GM19239 (cell line): ENCODE results near the gene DESI1.
"Not testable (repeated sequence)": the region's sequence is repeated elsewhere in the genome, so short reads cannot be mapped to it uniquely, and the experiment has no call there.

Experiments
- DNase-seq: peaks from one replicate; pipeline ENCODE4 v3.0.0; 2011; ENCODE audit warnings: low spot score; ENCODE audit not compliant: insufficient read length
- FAIRE-seq: peaks from 2 replicates; lab custom pipeline; 2011; peaks lifted over from hg19 to GRCh38; lab: Jason Lieb, UNC

Gene DESI1

GRCh38 chr22:41637623-41638022 lies 16.8 kb upstream of the DESI1 start:
- not testable (repeated sequence) for FAIRE-seq, DNase-seq

GRCh38 chr22:41636467-41636866 lies 15.6 kb upstream of the DESI1 start:
- no peak for FAIRE-seq

GRCh38 chr22:41634610-41635009 lies 13.8 kb upstream of the DESI1 start:
- not testable (repeated sequence) for FAIRE-seq, DNase-seq

More at GRCh38 chr22:41636467-41636866, 15.6 kb upstream of the DESI1 start:
- no peak for DNase-seq

DNA sequence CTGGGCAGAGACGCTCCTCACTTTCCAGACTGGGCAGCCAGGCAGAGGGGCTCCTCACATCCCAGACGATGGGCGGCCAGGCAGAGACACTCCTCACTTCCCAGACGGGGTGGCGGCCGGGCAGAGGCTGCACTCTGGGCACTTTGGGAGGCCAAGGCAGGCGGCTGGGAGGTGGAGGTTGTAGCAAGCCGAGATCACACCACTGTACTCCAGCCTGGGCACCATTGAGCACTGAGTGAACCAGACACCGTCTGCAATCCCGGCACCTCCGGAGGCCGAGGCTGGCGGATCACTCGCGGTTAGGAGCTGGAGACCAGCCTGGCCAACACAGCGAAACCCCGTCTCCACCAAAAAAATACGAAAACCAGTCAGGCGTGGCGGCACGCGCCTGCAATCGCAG lies 10.8 kb upstream of the DESI1 start:
- DNase-seq, FAIRE-seq: not testable (repeated sequence)

- DNase-seq, result not testable (repeated sequence)
Measured at GRCh38 chr22:41631115-41631514, 10.3 kb upstream of the DESI1 start.

DNA sequence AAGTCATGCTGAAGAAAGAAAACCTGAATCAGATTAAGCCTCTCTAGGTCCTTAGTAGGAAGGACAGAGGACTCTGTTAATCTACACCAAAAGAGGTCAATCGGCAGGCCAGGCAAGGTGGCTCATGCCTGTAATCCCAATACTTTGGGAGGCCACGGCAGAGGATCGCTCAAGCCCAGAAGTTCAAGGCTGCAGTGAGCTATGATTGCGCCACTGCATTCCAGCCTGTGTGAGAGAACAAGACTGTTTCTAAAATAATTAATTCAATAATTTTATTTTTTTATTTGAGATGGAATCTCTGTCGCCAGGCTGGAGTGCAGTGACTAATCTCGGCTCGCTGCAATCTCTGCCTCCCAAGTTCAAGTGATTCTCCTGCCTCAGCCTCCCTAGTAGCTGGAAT lies 4.7 kb upstream of the DESI1 start:
- FAIRE-seq (no peak), DNase-seq (no peak)

More at GRCh38 chr22:41631115-41631514, 10.3 kb upstream of the DESI1 start:
- FAIRE-seq, result not testable (repeated sequence)

- no peak for DNase-seq
- FAIRE-seq, result peak; percentile 39
Measured at GRCh38 chr22:41621911-41622179, 1.0 kb upstream of the DESI1 start.

DNA sequence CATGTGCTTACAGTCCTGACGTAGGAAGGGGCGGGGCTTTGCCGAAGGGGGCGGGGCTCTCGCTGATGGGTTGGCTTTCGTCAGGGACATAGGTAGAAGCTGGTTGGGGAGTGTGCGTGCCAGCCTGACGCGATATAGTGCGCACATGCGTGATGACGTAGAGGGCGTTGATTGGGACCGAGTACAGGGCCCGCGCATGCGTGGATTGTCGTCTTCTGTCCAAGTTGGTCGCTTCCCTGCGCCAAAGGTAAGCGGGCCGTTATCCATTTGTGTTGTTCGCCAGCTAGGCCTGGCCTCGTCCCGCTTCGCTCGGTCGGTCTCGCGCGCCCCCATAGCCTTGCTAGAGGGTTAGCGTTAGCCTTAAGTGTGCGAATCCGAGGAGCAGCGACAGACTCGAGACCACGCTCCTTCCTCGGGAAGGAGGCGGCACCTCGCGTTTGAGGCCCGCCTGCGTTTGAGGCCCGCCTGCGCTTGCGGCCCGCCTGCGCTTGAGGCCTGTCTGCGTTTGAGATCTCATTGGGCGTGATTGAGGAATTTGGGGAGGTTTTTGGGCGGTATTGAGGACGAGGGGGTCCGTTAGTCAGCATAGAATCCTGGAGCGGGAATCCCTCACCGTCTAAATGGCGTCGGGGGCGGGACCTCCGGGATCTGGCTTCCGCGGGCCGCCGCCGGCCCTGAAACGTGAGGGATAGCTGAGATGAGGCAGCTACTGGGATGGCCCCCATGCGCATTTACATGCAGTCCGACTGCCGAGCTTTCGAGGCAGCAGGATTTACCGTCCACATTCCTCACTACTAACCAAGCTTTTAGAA lies 462 bp upstream of the DESI1 start, which contains the start of gene XRCC6:
Gene XRCC6, plus strand, starts transcription at position 197 of the 812 bp plus-strand sequence. CDS start 710 bp downstream, outside the sequence.
- peak; percentile 98 for DNase-seq
- peak; percentile 98 for FAIRE-seq

DNA sequence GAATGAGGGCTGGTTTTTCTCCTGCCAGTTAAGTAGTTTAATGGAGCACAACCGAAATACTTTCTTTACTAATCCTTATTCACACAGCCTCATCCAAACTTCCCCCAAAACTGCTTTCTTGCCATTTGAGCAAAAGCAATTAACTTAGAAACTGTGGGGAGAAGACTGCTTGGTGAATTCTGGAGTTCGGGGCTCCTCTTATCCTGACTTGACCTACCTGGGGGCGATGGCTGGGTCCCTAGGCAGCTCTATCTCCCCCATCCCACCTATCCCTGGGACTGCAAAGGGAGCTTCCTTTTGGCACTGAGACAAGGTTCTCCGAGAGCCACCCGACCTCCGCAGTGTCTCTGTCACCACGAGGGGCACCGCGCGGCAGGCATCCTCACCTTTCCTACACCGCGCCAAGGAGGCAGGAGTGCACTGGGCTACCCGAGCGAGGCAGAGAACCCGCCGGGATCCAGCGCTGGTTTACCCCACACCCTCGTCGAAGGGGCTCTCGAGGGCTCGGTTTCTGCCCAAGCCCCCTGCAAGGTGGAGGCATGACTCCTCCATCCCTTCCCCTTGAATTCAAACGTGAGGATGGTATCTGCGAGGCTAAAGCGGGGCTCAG lies 759 bp downstream of the DESI1 start:
- no peak for DNase-seq
- peak; percentile 78 for FAIRE-seq

- no peak for DNase-seq
- no peak for FAIRE-seq
Measured at GRCh38 chr22:41613456-41613855, 7.4 kb downstream of the DESI1 start.

- FAIRE-seq, result no peak
- DNase-seq, result no peak
Measured at GRCh38 chr22:41612603-41613306, 8.1 kb downstream of the DESI1 start.

GRCh38 chr22:41608386-41608785 lies 12.5 kb downstream of the DESI1 start:
- DNase-seq (no peak), FAIRE-seq (no peak)

GRCh38 chr22:41603873-41604332 lies 16.9 kb downstream of the DESI1 start:
- FAIRE-seq, result peak; percentile 90
- DNase-seq, result peak; percentile 58

DNA sequence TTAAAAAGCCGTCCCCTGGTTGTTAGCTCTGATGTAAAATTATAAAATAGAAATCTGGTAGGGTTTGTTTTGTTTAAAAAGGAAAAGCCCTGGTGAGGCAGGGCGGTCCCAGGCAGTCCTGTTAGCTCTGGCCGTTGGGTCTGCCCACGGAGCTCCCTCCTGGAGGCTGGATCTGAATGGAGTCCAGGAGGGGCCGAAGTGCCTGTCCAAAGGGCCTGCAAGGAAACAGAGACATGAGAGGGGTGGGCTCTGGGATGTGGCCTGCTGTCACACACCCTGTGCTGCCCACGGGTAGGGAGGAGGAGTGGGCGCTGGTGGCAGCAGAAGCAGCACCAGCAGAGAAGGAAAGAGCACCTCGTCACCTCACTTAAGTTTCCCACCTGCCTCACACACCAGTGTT lies 19.9 kb downstream of the DESI1 start:
- no peak for FAIRE-seq
- no peak for DNase-seq

DNA sequence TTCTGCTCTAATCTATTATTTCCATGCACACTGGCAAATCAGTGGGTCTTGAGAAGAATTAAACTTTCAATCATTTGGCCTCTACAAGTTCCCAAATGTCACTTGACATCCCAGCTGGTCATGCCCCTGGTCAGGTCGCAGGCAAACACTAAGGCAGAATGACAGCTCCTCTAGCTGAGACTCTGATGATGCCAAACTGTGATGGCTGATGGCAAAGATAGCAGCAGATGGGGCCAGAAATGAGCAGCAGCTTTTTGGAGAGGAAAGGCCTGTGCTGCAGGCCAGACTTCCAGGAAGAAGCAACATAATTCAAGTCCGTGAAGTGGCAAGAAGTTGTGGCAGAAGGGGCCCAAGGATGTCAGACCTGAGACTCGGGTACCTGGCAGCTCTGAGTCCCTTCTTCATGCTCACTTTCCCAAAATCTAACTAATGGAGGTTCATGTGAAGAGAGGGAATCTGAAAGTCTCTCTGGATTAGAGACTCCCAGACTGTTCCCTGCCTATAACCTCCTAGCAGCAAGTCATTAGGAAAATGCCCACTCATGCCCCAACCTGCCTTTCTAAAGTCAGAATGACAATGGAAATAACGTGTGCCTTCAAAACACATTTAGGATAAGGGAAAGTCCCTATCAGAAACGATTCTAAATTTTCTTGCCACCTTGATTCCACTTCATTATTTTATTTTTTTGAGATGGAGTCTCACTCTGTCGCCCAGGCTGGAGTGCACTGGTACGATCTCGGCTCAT lies 21.8 kb downstream of the DESI1 start:
- DNase-seq (no peak), FAIRE-seq (no peak)

DNA sequence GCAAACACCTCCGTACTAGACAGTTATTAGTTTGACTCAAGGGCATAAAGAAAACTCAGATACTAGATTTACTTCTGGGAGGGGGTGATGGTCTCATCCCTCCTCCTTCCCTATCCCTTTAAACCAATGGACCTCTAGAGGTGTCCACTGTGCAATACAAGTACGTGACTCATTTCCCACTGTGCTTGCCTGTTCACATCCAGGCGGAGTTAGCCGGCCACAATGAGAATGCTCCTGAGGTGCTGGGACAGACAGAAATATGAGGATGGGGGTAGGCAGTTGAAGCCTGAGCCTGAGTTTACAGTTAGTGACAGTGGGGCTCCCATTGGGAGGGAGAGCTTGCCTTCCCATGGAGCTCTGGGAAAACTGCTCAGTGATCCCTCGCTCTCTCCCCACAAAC lies 22.8 kb downstream of the DESI1 start:
- DNase-seq (no peak), FAIRE-seq (no peak)

- no peak for FAIRE-seq
- no peak for DNase-seq
Measured at GRCh38 chr22:41597635-41597953, 23.2 kb downstream of the DESI1 start.

GRCh38 chr22:41596776-41597634 lies 23.8 kb downstream of the DESI1 start:
- no peak for FAIRE-seq
- no peak for DNase-seq

- DNase-seq, result no peak
- FAIRE-seq, result no peak
Measured at GRCh38 chr22:41595703-41596102, 25.1 kb downstream of the DESI1 start.
